AG20443 (cell line): Measurements from ENCODE around the gene TRIM38.
"Not testable (repeated sequence)": the region's sequence is repeated elsewhere in the genome, so short reads cannot be mapped to it uniquely, and the experiment has no call there.

Source experiments
- DNase-seq: peaks from one replicate; pipeline ENCODE4 v3.0.0; 2012; ENCODE audit warnings: low spot score, mixed read lengths

TRIM38 gene

GRCh38 chr6:25942561-25943147, 19.9 kb upstream of the TRIM38 start:
- peak; percentile 47 for DNase-seq

GRCh38 chr6:25943887-25944286, 18.7 kb upstream of the TRIM38 start:
- DNase-seq: no peak

- no peak for DNase-seq
Measured at GRCh38 chr6:25944688-25945574, 17.7 kb upstream of the TRIM38 start.

- not testable (repeated sequence) for DNase-seq
Measured at GRCh38 chr6:25945738-25946137, 16.9 kb upstream of the TRIM38 start.

GRCh38 chr6:25946631-25947030, 16.0 kb upstream of the TRIM38 start:
- no peak for DNase-seq

- DNase-seq: not testable (repeated sequence)
Measured at GRCh38 chr6:25947492-25947891, 15.1 kb upstream of the TRIM38 start.

GRCh38 chr6:25949695-25950094, 12.9 kb upstream of the TRIM38 start:
- DNase-seq: no peak

GRCh38 chr6:25950297-25950696, 12.3 kb upstream of the TRIM38 start:
- DNase-seq: no peak

GRCh38 chr6:25951296-25952032, 11.1 kb upstream of the TRIM38 start:
- DNase-seq: no peak

GRCh38 chr6:25952535-25952934, 10.1 kb upstream of the TRIM38 start:
- no peak for DNase-seq

GRCh38 chr6:25953733-25954132, 8.9 kb upstream of the TRIM38 start:
- DNase-seq: no peak

GRCh38 chr6:25954756-25955155, 7.8 kb upstream of the TRIM38 start:
- no peak for DNase-seq

GRCh38 chr6:25956226-25956625, 6.4 kb upstream of the TRIM38 start:
- DNase-seq: no peak

- DNase-seq: no peak
Measured at GRCh38 chr6:25958700-25959162, 3.9 kb upstream of the TRIM38 start.

- DNase-seq: peak; percentile 24
Measured at GRCh38 chr6:25959890-25960536, 2.6 kb upstream of the TRIM38 start.

GRCh38 chr6:25960734-25961133, 1.9 kb upstream of the TRIM38 start:
- no peak for DNase-seq

GRCh38 chr6:25961619-25962148, 918 bp upstream of the TRIM38 start:
- DNase-seq: no peak

GRCh38 chr6:25963426-25964123, 973 bp downstream of the TRIM38 start:
- DNase-seq: peak; percentile 17

- DNase-seq: no peak
Measured at GRCh38 chr6:25965058-25965457, 2.5 kb downstream of the TRIM38 start.

- no peak for DNase-seq
Measured at GRCh38 chr6:25966711-25967110, 4.1 kb downstream of the TRIM38 start.

- peak; percentile 56 for DNase-seq
Measured at GRCh38 chr6:25968769-25969168, 6.2 kb downstream of the TRIM38 start.
